H1 (cell line): ENCODE data around the gene BPIFA2. TPM values are rescaled to one million over a fixed set of nuclear protein-coding genes. Genes with fewer than 3 reads are reported as not detected.

ENCODE experiments used
- CTCF ChIA-PET: fragments of 300-600 bp; sonication (Branson Sonifier 250); formaldehyde crosslinking; loops from one replicate; lab custom pipeline; 2021; ENCODE audit not compliant: partially characterized antibody; lab: Charles Lee
- POLR2A ChIA-PET: fragments of 300-600 bp; sonication (Branson Sonifier 250); formaldehyde crosslinking; loops from one replicate; lab custom pipeline; 2021; ENCODE audit warnings: inconsistent platforms; ENCODE audit not compliant: partially characterized antibody; lab: Charles Lee
- DNase-seq, 2 experiments: peaks; one replicate each; pipeline versions ENCODE4 v3.0.0 to v3.0.0-alpha.2; 2010 to 2022; ENCODE audit warnings: low spot score in 2 of 2, low read depth in 1 of 2, mixed read lengths in 1 of 2
- FAIRE-seq: peaks from 2 replicates; lab custom pipeline; 2011; peaks lifted over from hg19 to GRCh38; lab: Jason Lieb, UNC
- H2AFZ ChIP-seq: 2 replicates; pipeline ENCODE4 v1.8.1; 2012; ENCODE audit warnings: low read length, inconsistent platforms
- H2AK5ac ChIP-seq: 2 replicates; pipeline ENCODE4 v1.6.1; 2013; ENCODE audit warnings: low read depth, low read length
- H2BK120ac ChIP-seq: replicated peaks from 2 replicates; pipeline ENCODE3; 2013; ENCODE audit warnings: low read depth, low read length, inconsistent platforms
- H2BK12ac ChIP-seq: 2 replicates; pipeline ENCODE4 v1.6.1; 2013; ENCODE audit warnings: low read depth, low read length
- H2BK15ac ChIP-seq: 2 replicates; pipeline ENCODE4 v1.6.1; 2013; ENCODE audit warnings: low read length
- H2BK20ac ChIP-seq: 2 replicates; pipeline ENCODE4 v1.6.1; 2013; ENCODE audit warnings: low read length
- H2BK5ac ChIP-seq: 2 replicates; pipeline ENCODE4 v1.6.1; 2013; ENCODE audit warnings: low read depth, low read length
- H3K14ac ChIP-seq: 2 replicates; pipeline ENCODE4 v1.6.1; 2013; ENCODE audit warnings: inconsistent platforms; ENCODE audit not compliant: insufficient read length
- H3K18ac ChIP-seq: 2 replicates; pipeline ENCODE4 v1.6.1; 2013; ENCODE audit warnings: low read length; ENCODE audit errors: extremely low read depth
- H3K23ac ChIP-seq: 2 replicates; pipeline ENCODE4 v1.6.1; 2013; ENCODE audit warnings: inconsistent platforms; ENCODE audit not compliant: insufficient read length
- H3K23me2 ChIP-seq: 2 replicates; pipeline ENCODE4 v1.6.1; 2013; ENCODE audit warnings: low read depth, low read length
- H3K27ac ChIP-seq: 2 replicates; pipeline ENCODE4 v1.6.1; 2011; ENCODE audit warnings: low read depth, low read length, inconsistent platforms
- H3K27me3 ChIP-seq, 4 experiments: replicated peaks in 1 of 4; 1 replicate in 1 of 4; 2 replicates in 3 of 4; pipeline versions ENCODE4 v1.6.1 to v1.8.1; 2011 to 2013; ENCODE audit warnings: low read length in 3 of 4, mild to moderate bottlenecking in 3 of 4, inconsistent platforms in 2 of 4, mixed read lengths in 2 of 4, moderate library complexity in 1 of 4; ENCODE audit not compliant: control insufficient read depth in 3 of 4, insufficient read depth in 3 of 4; ENCODE audit errors: extremely low read depth in 1 of 4
- H3K36me3 ChIP-seq, 4 experiments: 2 replicates each; pipeline versions ENCODE4 v1.6.1 to v1.8.1; 2011 to 2013; ENCODE audit warnings: mild to moderate bottlenecking in 4 of 4, low read length in 3 of 4, moderate library complexity in 2 of 4, control low read depth in 1 of 4, inconsistent platforms in 1 of 4; ENCODE audit not compliant: insufficient read depth in 4 of 4, control insufficient read depth in 2 of 4
- H3K4ac ChIP-seq: replicated peaks from 2 replicates; pipeline ENCODE3; 2013; ENCODE audit warnings: low read length, low read depth, mixed read lengths, inconsistent platforms; ENCODE audit not compliant: insufficient read length
- H3K4me1 ChIP-seq, 4 experiments: replicated peaks in 1 of 4; 1 replicate in 1 of 4; 2 replicates in 3 of 4; pipeline versions ENCODE4 v1.6.1 to v1.8.1; 2011 to 2013; ENCODE audit warnings: low read length in 3 of 4, inconsistent platforms in 2 of 4, mixed read lengths in 1 of 4; ENCODE audit not compliant: insufficient read depth in 4 of 4, control insufficient read depth in 3 of 4
- H3K4me2 ChIP-seq, 2 experiments: 2 replicates each; pipeline versions ENCODE4 v1.6.1 to v1.8.1; 2011 to 2013; ENCODE audit warnings: low read depth in 2 of 2, low read length in 2 of 2, control low read depth in 1 of 2, inconsistent platforms in 1 of 2, mild to moderate bottlenecking in 1 of 2; ENCODE audit not compliant: insufficient read depth in 1 of 2
- H3K4me3 ChIP-seq, 4 experiments: fragments of 200-600, 300-600 bp in 1 of 4; sonication (generic), shearing (Covaris generic), sonication (Bioruptor Twin) in 1 of 4; 2 replicates each; pipeline versions ENCODE4 v1.5.1 to v1.8.1; 2011 to 2016; ENCODE audit warnings: low read length in 4 of 4, low read depth in 3 of 4, control low read depth in 2 of 4, inconsistent platforms in 2 of 4, mild to moderate bottlenecking in 2 of 4, mixed read lengths in 1 of 4, moderate library complexity in 1 of 4; ENCODE audit not compliant: insufficient read depth in 2 of 4; ENCODE audit errors: extremely low read depth in 1 of 4
- H3K56ac ChIP-seq: replicated peaks from 2 replicates; pipeline ENCODE3; 2013; ENCODE audit warnings: low read depth, mild to moderate bottlenecking, mixed read lengths, low read length, inconsistent platforms; ENCODE audit not compliant: insufficient read length
- H3K79me1 ChIP-seq: 2 replicates; pipeline ENCODE4 v1.6.1; 2013; ENCODE audit warnings: low read depth, low read length, control low read depth
- H3K79me2 ChIP-seq, 2 experiments: 2 replicates each; pipeline versions ENCODE4 v1.6.1 to v1.8.1; 2012 to 2013; ENCODE audit warnings: low read length in 2 of 2, mild to moderate bottlenecking in 2 of 2, inconsistent platforms in 1 of 2; ENCODE audit not compliant: insufficient read depth in 2 of 2, control insufficient read depth in 1 of 2
- H3K9ac ChIP-seq, 4 experiments: replicated peaks in 1 of 4; 1 replicate in 1 of 4; 2 replicates in 3 of 4; pipeline versions ENCODE4 v1.6.1 to v1.8.1; 2011 to 2013; ENCODE audit warnings: low read depth in 3 of 4, low read length in 3 of 4, control low read depth in 2 of 4, mild to moderate bottlenecking in 2 of 4, moderate library complexity in 2 of 4, inconsistent platforms in 1 of 4; ENCODE audit errors: extremely low read depth in 1 of 4
- H3K9me3 ChIP-seq, 2 experiments: 2 replicates each; pipeline versions ENCODE4 v1.6.1 to v1.8.1; 2012 to 2013; ENCODE audit warnings: mild to moderate bottlenecking in 2 of 2, moderate library complexity in 2 of 2, control low read depth in 1 of 2, inconsistent platforms in 1 of 2, low read depth in 1 of 2, low read length in 1 of 2, mixed read lengths in 1 of 2; ENCODE audit not compliant: insufficient read depth in 2 of 2
- H4K20me1 ChIP-seq, 2 experiments: replicated peaks in 1 of 2; 2 replicates each; pipeline versions ENCODE3 to v1.8.1; 2011 to 2013; ENCODE audit warnings: inconsistent platforms in 2 of 2, low read length in 2 of 2, mild to moderate bottlenecking in 1 of 2; ENCODE audit not compliant: insufficient read depth in 2 of 2, control insufficient read depth in 1 of 2
- H4K5ac ChIP-seq: 2 replicates; pipeline ENCODE4 v1.6.1; 2013; ENCODE audit warnings: low read length, low read depth, mixed read lengths, inconsistent platforms; ENCODE audit not compliant: insufficient read length
- H4K8ac ChIP-seq: 2 replicates; pipeline ENCODE4 v1.8.0; 2013; ENCODE audit warnings: mild to moderate bottlenecking, moderate library complexity, low read length, inconsistent platforms; ENCODE audit not compliant: insufficient read depth; ENCODE audit errors: extremely low read depth
- H4K91ac ChIP-seq: replicated peaks from 2 replicates; pipeline ENCODE3; 2013; ENCODE audit warnings: low read length, mixed read lengths, inconsistent platforms; ENCODE audit not compliant: insufficient read length
- CREB1 ChIP-seq: IDR thresholded peaks from 2 replicates; pipeline ENCODE4 v1.6.1; 2012; ENCODE audit warnings: inconsistent platforms
- WGBS, 2 experiments: shearing (Covaris generic) in 1 of 2; methylation state at CpG; one replicate each; pipeline versions ENCODE4 v1.1.6 to v1.1.7; 2013 to 2015; ENCODE audit warnings: low lambda C conversion rate in 2 of 2, mixed read lengths in 2 of 2, inconsistent platforms in 1 of 2, low coverage in 1 of 2, missing lambda C conversion rate in 1 of 2; ENCODE audit not compliant: insufficient replicate concordance in 2 of 2, insufficient coverage in 1 of 2, insufficient read length in 1 of 2; ENCODE audit errors: extremely low coverage in 1 of 2, missing lambda C conversion rate in 1 of 2; 5-methylcytosine and 5-hydroxymethylcytosine counted together
- polyA plus RNA-seq, 7 experiments: library from polyadenylated mRNA; depleted of rRNA in 3 of 7; stranded (reverse) in 5 of 7; unstranded in 2 of 7; fragments of >200 nt in 5 of 7; fragments of 200-250 nt in 2 of 7; gene quantifications; 1 replicate in 5 of 7; 2 replicates in 1 of 7; 4 replicates in 1 of 7; pipeline versions ENCODE4 v1.2.1 to v1.2.3, GENCODE V29; 2011 to 2013; ENCODE audit warnings: missing spikeins in 2 of 7, mixed read lengths in 2 of 7
- total RNA-seq: library from RNA; stranded (reverse); fragmentation: NEBNext Ultra II Directional; extraction: Animal tissue kit (Norgen Biotek cat#: 25700); gene quantifications from 2 replicates; pipeline ENCODE4 v1.2.1, GENCODE V29; 2021

Gene BPIFA2
- total and polyA plus RNA-seq, 2 of the 8 experiments (the other 6 are each of a cell fraction or from before 2014, with no cell fraction given): not detected

- Histone ChIP-seq H3K9me3 (peaks cover 0 to 3% of the 10 kb centered on the region in 2 experiments; a peak in 1 of 4 replicates), H4K91ac (no peak overlapping the region), H3K36me3 (no peaks in the 10 kb centered on the region), H3K14ac (no peak overlapping the region), H3K27me3 (no peaks in the 10 kb centered on the region), H3K23ac (no peak overlapping the region), H2AK5ac (no peak overlapping the region), H4K20me1 (peaks cover 0 to 2% of the 10 kb centered on the region in 2 experiments), H2BK15ac (no peak overlapping the region), H2BK120ac (no peak overlapping the region), H3K23me2 (no peaks in the 10 kb centered on the region), H2BK12ac (no peak overlapping the region), H3K4me3 (no peak overlapping the region), H2BK20ac (no peak overlapping the region), H3K18ac (no peak overlapping the region), H3K79me2 (no peaks in the 10 kb centered on the region), H4K5ac (no peak overlapping the region), H3K4me1 (peaks cover 0 to 4% (median 0%) of the 10 kb centered on the region in 4 experiments; a peak in 2 of 7 replicates), H2BK5ac (no peak overlapping the region), H2AFZ (no peak overlapping the region), H3K4me2 (no peak overlapping the region), H3K56ac (no peak overlapping the region), H3K27ac (no peak overlapping the region), H4K8ac (no peak overlapping the region), H3K4ac (no peak overlapping the region), H3K9ac (no peak overlapping the region), H3K79me1 (no peaks in the 10 kb centered on the region)
- WGBS, 2 experiments: 93% methylated on average over 4 of the region's 4 CpGs; no CpG with 5 or more reads in 1 of the 2 experiments
- no peak for FAIRE-seq
- no peak for DNase-seq
- no peak for TF ChIP-seq CREB1
- ChIA-PET POLR2A (no interaction called here), CTCF (interaction anchor here (1.0 to 1.9 kb wide), 2 partner anchors 31 to 225 kb away, joined by 3 to 4 read pairs; no protein-coding TSS in a partner anchor)
Measured at GRCh38 chr20:33127422-33128097, 40.4 kb upstream of the BPIFA2 start.
